Prostate gland (tissue), 2 donors: Measurements from ENCODE around the gene CNPY3. TPM values are rescaled to one million over a fixed set of nuclear protein-coding genes. Genes with fewer than 3 reads are reported as not detected.
"Not testable (repeated sequence)": the region's sequence is repeated elsewhere in the genome, so short reads cannot be mapped to it uniquely, and the experiment has no call there.

Experiments
- DNase-seq: peaks from one replicate; pipeline ENCODE4 v3.0.0-alpha.2; 2019; ENCODE audit warnings: low spot score
- H3K27ac ChIP-seq, 2 donors: fragments of 200-600 bp; sonication (generic); 2 replicates each; pipeline ENCODE4 v1.5.1; 2017 to 2019
- H3K27me3 ChIP-seq: fragments of 200-600 bp; sonication (generic); replicated peaks from 2 replicates; pipeline ENCODE4 v1.5.1; 2019; ENCODE audit not compliant: insufficient read depth
- H3K36me3 ChIP-seq, 2 donors: fragments of 200-600 bp; sonication (generic); 1 replicate in 1 of 2; 2 replicates in 1 of 2; pipeline versions ENCODE4 v1.5.1 to v1.8.1; 2017 to 2019
- H3K4me1 ChIP-seq: fragments of 200-600 bp; sonication (generic); replicated peaks from 2 replicates; pipeline ENCODE4 v1.5.1; 2019
- H3K4me3 ChIP-seq, 2 donors: fragments of 200-600 bp; sonication (generic); 2 replicates each; pipeline ENCODE4 v1.5.1; 2017 to 2019
- H3K9me3 ChIP-seq: fragments of 200-600 bp; sonication (generic); 2 replicates; pipeline ENCODE4 v1.5.1; 2017
- CTCF ChIP-seq, 4 experiments: fragments of 200-600 bp in 2 of 4; fragments of 450-650 bp in 2 of 4; sonication (generic) in 2 of 4; IDR thresholded peaks; 1 replicate in 3 of 4; 2 replicates in 1 of 4; pipeline ENCODE4 v1.5.1; 2016 to 2019; ENCODE audit warnings: antibody characterized with exemption in 4 of 4, mild to moderate bottlenecking in 2 of 4, moderate library complexity in 2 of 4
- POLR2A ChIP-seq: fragments of 450-650 bp; IDR thresholded peaks from one replicate; pipeline ENCODE4 v1.6.1; 2016; ENCODE audit warnings: antibody characterized with exemption, mild to moderate bottlenecking
- POLR2AphosphoS5 ChIP-seq: sonication (generic); formaldehyde crosslinking; IDR thresholded peaks from one replicate; pipeline ENCODE4 v1.6.1; 2017; ENCODE audit warnings: antibody characterized with exemption
- WGBS: methylation state at CpG from one replicate; pipeline ENCODE4 v1.1.5; 2018; 5-methylcytosine and 5-hydroxymethylcytosine counted together
- intact Hi-C: fragments of 100-400 bp; cut with DNase I; formaldehyde crosslinking; loops from one replicate; pipeline ENCODE4 v1.14.2; 2022
- total RNA-seq, 2 donors: library from RNA; depleted of rRNA; stranded (reverse); fragments of >200 nt; gene quantifications; one replicate each; pipeline ENCODE4 v1.1.0, GENCODE V29; 2016

Gene CNPY3
- total RNA-seq, 2 donors from 2014 or later: 52.3 to 68.5 TPM

- intact Hi-C loops: no loop called here
- DNase-seq: no peak
Observed at GRCh38 chr6:42947950-42948349, 18.7 kb downstream of the CNPY3 start.

GRCh38 chr6:42952389-42952788 is 23.1 kb downstream of the CNPY3 start:
- intact Hi-C loops: no loop called here

More at GRCh38 chr6:42947950-42948349, 18.7 kb downstream of the CNPY3 start:
- no peak for TF ChIP-seq CTCF (IDR thresholded peaks at IDR 0.05)
- TF ChIP-seq POLR2AphosphoS5: no peak
- no peak for TF ChIP-seq POLR2A
- Histone ChIP-seq H3K4me1 (no peaks in the 10 kb centered on the region), H3K9me3 (no peaks in the 10 kb centered on the region), H3K27me3 (no peaks in the 10 kb centered on the region), H3K27ac (no peak overlapping the region), H3K36me3 (no peaks in the 10 kb centered on the region), H3K4me3 (no peak overlapping the region)

GRCh38 chr6:42954405-42954804 is 25.1 kb downstream of the CNPY3 start:
- intact Hi-C loops, DNase-seq, H3K9me3 ChIP-seq, H3K36me3 ChIP-seq, H3K4me3 ChIP-seq, H3K4me1 ChIP-seq, H3K27me3 ChIP-seq: not testable (repeated sequence)
- peak; percentile 59 for TF ChIP-seq POLR2AphosphoS5
- peak overlapping the region; percentile 64 to 67 for H3K27ac ChIP-seq
- 65% methylated on average over 4 of the region's 4 CpGs for WGBS

More at GRCh38 chr6:42952389-42952788, 23.1 kb downstream of the CNPY3 start:
- no peaks in the 10 kb centered on the region for H3K4me1 ChIP-seq
- no peak for DNase-seq
- H3K27ac ChIP-seq: no peak overlapping the region
- H3K27me3 ChIP-seq: no peaks in the 10 kb centered on the region
- H3K9me3 ChIP-seq: no peaks in the 10 kb centered on the region
- H3K4me3 ChIP-seq: no peak overlapping the region
- 92% methylated on average over 4 of the region's 4 CpGs for WGBS
- no peaks in the 10 kb centered on the region for H3K36me3 ChIP-seq
- TF ChIP-seq CTCF (IDR thresholded peaks at IDR 0.05) (no peak), POLR2A (no peak), POLR2AphosphoS5 (no peak)

- no peaks in the 10 kb centered on the region for H3K4me1 ChIP-seq
- H3K27me3 ChIP-seq: no peaks in the 10 kb centered on the region
- H3K36me3 ChIP-seq: no peaks in the 10 kb centered on the region
- no peak overlapping the region for H3K27ac ChIP-seq
- no peak for TF ChIP-seq POLR2AphosphoS5
- TF ChIP-seq CTCF (IDR thresholded peaks at IDR 0.05): no peak
- no peak for DNase-seq
- 87% methylated on average over 8 of the region's 8 CpGs for WGBS
- intact Hi-C loops: no loop called here
- no peak overlapping the region for H3K4me3 ChIP-seq
- H3K9me3 ChIP-seq: no peaks in the 10 kb centered on the region
Observed at GRCh38 chr6:42958125-42958524, 28.8 kb downstream of the CNPY3 start.

- intact Hi-C loops: no loop called here
- H3K4me1 ChIP-seq: no peaks in the 10 kb centered on the region
- H3K4me3 ChIP-seq: peak overlapping the region; percentile 39 to 44
- peaks cover 0 to 3% of the 10 kb centered on the region in 2 donors for H3K36me3 ChIP-seq
- peak overlapping the region; percentile 81 to 84 for H3K27ac ChIP-seq
- no peak for TF ChIP-seq POLR2A
- no peak for TF ChIP-seq CTCF (IDR thresholded peaks at IDR 0.05)
- no peak for TF ChIP-seq POLR2AphosphoS5
- DNase-seq: no peak
- WGBS: 21% methylated on average over 13 of the region's 13 CpGs
- H3K27me3 ChIP-seq: no peaks in the 10 kb centered on the region
- no peaks in the 10 kb centered on the region for H3K9me3 ChIP-seq
Observed at GRCh38 chr6:42959917-42960242, 30.6 kb downstream of the CNPY3 start.
